Esophagus squamous epithelium (tissue), 4 donors: ENCODE measurements around the gene IQCE.

Experiments used
- POLR2A ChIP-seq, 4 donors: fragments of 450-650 bp; IDR thresholded peaks; one replicate each; pipeline ENCODE4 v1.6.1; 2017; ENCODE audit warnings: antibody characterized with exemption in 4 of 4, mild to moderate bottlenecking in 4 of 4, moderate library complexity in 3 of 4
- TF ChIP-seq, protein P1 (sequence below), 6 experiments: fragments of 450-650 bp in 4 of 6; fragments of 200-600 bp in 2 of 6; sonication (generic) in 2 of 6; IDR thresholded peaks; one replicate each; pipeline ENCODE4 v1.5.1; 2016 to 2019; ENCODE audit warnings: antibody characterized with exemption in 6 of 6, mild to moderate bottlenecking in 4 of 6, moderate library complexity in 4 of 6

DNA sequence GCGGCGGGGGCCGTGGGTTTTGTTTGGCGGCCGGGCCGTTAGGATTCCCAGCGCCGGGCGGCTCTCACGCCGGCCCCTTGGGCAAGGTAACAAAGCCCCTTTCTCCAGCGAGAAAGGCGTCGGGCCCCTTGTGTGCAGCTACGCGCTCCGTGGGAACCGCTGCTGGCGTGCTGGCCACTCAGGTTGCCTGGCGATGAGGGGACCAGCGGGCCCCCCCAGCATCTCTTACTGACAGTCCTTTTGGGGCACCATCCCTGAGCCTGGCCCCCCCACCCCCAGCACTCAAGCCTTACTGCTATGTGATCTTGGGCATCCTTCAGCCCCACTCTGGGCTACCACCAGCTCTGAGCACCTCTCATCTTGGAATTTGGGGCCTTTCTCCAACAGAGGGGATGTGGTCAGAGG is 37.4 kb upstream of the IQCE start:
- TF ChIP-seq, protein P1, sequence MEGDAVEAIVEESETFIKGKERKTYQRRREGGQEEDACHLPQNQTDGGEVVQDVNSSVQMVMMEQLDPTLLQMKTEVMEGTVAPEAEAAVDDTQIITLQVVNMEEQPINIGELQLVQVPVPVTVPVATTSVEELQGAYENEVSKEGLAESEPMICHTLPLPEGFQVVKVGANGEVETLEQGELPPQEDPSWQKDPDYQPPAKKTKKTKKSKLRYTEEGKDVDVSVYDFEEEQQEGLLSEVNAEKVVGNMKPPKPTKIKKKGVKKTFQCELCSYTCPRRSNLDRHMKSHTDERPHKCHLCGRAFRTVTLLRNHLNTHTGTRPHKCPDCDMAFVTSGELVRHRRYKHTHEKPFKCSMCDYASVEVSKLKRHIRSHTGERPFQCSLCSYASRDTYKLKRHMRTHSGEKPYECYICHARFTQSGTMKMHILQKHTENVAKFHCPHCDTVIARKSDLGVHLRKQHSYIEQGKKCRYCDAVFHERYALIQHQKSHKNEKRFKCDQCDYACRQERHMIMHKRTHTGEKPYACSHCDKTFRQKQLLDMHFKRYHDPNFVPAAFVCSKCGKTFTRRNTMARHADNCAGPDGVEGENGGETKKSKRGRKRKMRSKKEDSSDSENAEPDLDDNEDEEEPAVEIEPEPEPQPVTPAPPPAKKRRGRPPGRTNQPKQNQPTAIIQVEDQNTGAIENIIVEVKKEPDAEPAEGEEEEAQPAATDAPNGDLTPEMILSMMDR (IDR thresholded peaks at IDR 0.05), result no peak
- TF ChIP-seq POLR2A (IDR thresholded peaks at IDR 0.05), result no peak
